ENCODE measurements around the gene G3BP2.

- no peak for TF ChIP-seq ELF4 (IDR thresholded peaks at IDR 0.05)
- no peak for TF ChIP-seq HDGF (IDR thresholded peaks at IDR 0.05; ENCODE audit: borderline replicate concordance)
- no peak for TF ChIP-seq FOXM1 (IDR thresholded peaks at IDR 0.05; ENCODE audit: borderline replicate concordance)
- no peak for TF ChIP-seq SUZ12 (IDR thresholded peaks at IDR 0.05)
- TF ChIP-seq FOXA1 (IDR thresholded peaks at IDR 0.05), result no peak
- TF ChIP-seq FOXK2 (IDR thresholded peaks at IDR 0.05), result no peak
- no peak for TF ChIP-seq ZNF384 (IDR thresholded peaks at IDR 0.05)
Measured at GRCh38 chr4:75696581-75696980, 23.4 kb upstream of the G3BP2 start.
